HepG2 (cell line): ENCODE measurements around the gene ITCH. TPM values are rescaled to one million over a fixed set of nuclear protein-coding genes. Genes with fewer than 3 reads are reported as not detected.

ENCODE experiments used
- ARNT2 ChIP-seq: sonication (generic); formaldehyde crosslinking; IDR thresholded peaks from 2 replicates; pipeline ENCODE4 v1.8.0; 2022; ENCODE audit warnings: mild to moderate bottlenecking, low read depth, missing genetic modification reagents, moderate library complexity
- BCL6 ChIP-seq: IDR thresholded peaks from 2 replicates; pipeline ENCODE4 v1.6.1; 2016; ENCODE audit warnings: missing genetic modification reagents, missing compliant biosample characterization
- CHCHD3 ChIP-seq: sonication (generic); formaldehyde crosslinking; IDR thresholded peaks from 2 replicates; pipeline ENCODE4 v1.8.0; 2022; ENCODE audit warnings: mild to moderate bottlenecking, missing genetic modification reagents, moderate library complexity
- FOXA1 ChIP-seq, 2 experiments: fragments of 450-650 bp in 1 of 2; sonication (generic) in 1 of 2; formaldehyde crosslinking in 1 of 2; IDR thresholded peaks; 2 replicates each; pipeline versions ENCODE4 v1.4.0 to v1.6.1; 2016 to 2020; ENCODE audit warnings: missing genetic modification reagents in 1 of 2
- GABPA ChIP-seq, 2 experiments: IDR thresholded peaks; 2 replicates each; pipeline ENCODE4 v1.6.1; 2011 to 2016; ENCODE audit warnings: low read depth in 2 of 2, low read length in 1 of 2, missing biosample characterization in 1 of 2, missing genetic modification characterization in 1 of 2
- GPN1 ChIP-seq: sonication (generic); formaldehyde crosslinking; IDR thresholded peaks from 2 replicates; pipeline ENCODE4 v1.5.1; 2020; ENCODE audit warnings: missing genetic modification reagents, borderline replicate concordance
- HMG20A ChIP-seq: IDR thresholded peaks from 2 replicates; pipeline ENCODE4 v1.6.1; 2016; ENCODE audit warnings: borderline replicate concordance
- MXD3 ChIP-seq: IDR thresholded peaks from 2 replicates; pipeline ENCODE4 v1.6.1; 2016; ENCODE audit warnings: mild to moderate bottlenecking, missing biosample characterization, missing genetic modification reagents
- PCBP2 ChIP-seq: fragments of 200-400 bp; formaldehyde crosslinking; optimal IDR thresholded peaks from 2 replicates; pipeline ENCODE3; 2018; ENCODE audit warnings: low read length, low read depth; ENCODE audit not compliant: poor library complexity, severe bottlenecking
- POLR2AphosphoS5 ChIP-seq: IDR thresholded peaks from 2 replicates; pipeline ENCODE4 v1.6.1; 2012; ENCODE audit warnings: low read depth, low read length
- POLR2G ChIP-seq: fragments of 200-400 bp; formaldehyde crosslinking; IDR thresholded peaks from 2 replicates; pipeline ENCODE4 v1.6.1; 2018; ENCODE audit warnings: mild to moderate bottlenecking, low read depth, low read length, moderate library complexity
- PRDM15 ChIP-seq: sonication (generic); formaldehyde crosslinking; IDR thresholded peaks from 2 replicates; pipeline ENCODE4 v1.4.0; 2020; ENCODE audit warnings: missing genetic modification reagents
- PRMT3 ChIP-seq: sonication (generic); formaldehyde crosslinking; IDR thresholded peaks from 2 replicates; pipeline ENCODE4 v1.8.1; 2022; ENCODE audit warnings: low read depth, mild to moderate bottlenecking, moderate library complexity, missing genetic modification reagents, borderline replicate concordance
- SMYD3 ChIP-seq: sonication (generic); formaldehyde crosslinking; IDR thresholded peaks from 2 replicates; pipeline ENCODE4 v1.8.1; 2023; ENCODE audit warnings: mild to moderate bottlenecking, missing genetic modification reagents
- ZNF12 ChIP-seq: sonication (generic); formaldehyde crosslinking; IDR thresholded peaks from 2 replicates; pipeline ENCODE4 v1.5.0; 2020; ENCODE audit warnings: missing genetic modification reagents
- ZNF230 ChIP-seq: sonication (generic); formaldehyde crosslinking; IDR thresholded peaks from 2 replicates; pipeline ENCODE4 v1.4.0; 2020; ENCODE audit warnings: mild to moderate bottlenecking, missing genetic modification reagents
- ZNF264 ChIP-seq: sonication (generic); formaldehyde crosslinking; IDR thresholded peaks from 2 replicates; pipeline ENCODE4 v1.4.0; 2020; ENCODE audit warnings: missing genetic modification reagents
- ZNF44 ChIP-seq: sonication (generic); formaldehyde crosslinking; IDR thresholded peaks from 2 replicates; pipeline ENCODE4 v1.5.1; 2020; ENCODE audit warnings: mild to moderate bottlenecking, missing genetic modification reagents
- ZNF451 ChIP-seq: sonication (generic); formaldehyde crosslinking; IDR thresholded peaks from 2 replicates; pipeline ENCODE4 v1.5.0; 2020; ENCODE audit warnings: mild to moderate bottlenecking, missing genetic modification reagents
- ZNF564 ChIP-seq: sonication (generic); formaldehyde crosslinking; IDR thresholded peaks from 2 replicates; pipeline ENCODE4 v1.8.1; 2023; ENCODE audit warnings: mild to moderate bottlenecking, missing genetic modification reagents
- ZNF710 ChIP-seq: sonication (generic); formaldehyde crosslinking; IDR thresholded peaks from 2 replicates; pipeline ENCODE4 v1.5.0; 2020; ENCODE audit warnings: mild to moderate bottlenecking, missing genetic modification reagents, borderline replicate concordance
- ZSCAN25 ChIP-seq: sonication (generic); formaldehyde crosslinking; IDR thresholded peaks from 2 replicates; pipeline ENCODE4 v1.8.0; 2022; ENCODE audit warnings: mild to moderate bottlenecking, missing genetic modification reagents
- polyA plus RNA-seq, 8 experiments: library from polyadenylated mRNA; depleted of rRNA in 3 of 8; stranded (reverse) in 7 of 8; unstranded in 1 of 8; fragments of >200 nt; fragmentation: Illumina TruSeq in 4 of 8; extraction: Trizol in 4 of 8; gene quantifications; 2 replicates each; pipeline versions ENCODE4 v1.2.1 to v1.2.3, GENCODE V29; 2011 to 2016; ENCODE audit warnings: low read depth in 4 of 8, missing spikeins in 1 of 8, mixed read lengths in 1 of 8; ENCODE audit not compliant: insufficient read depth in 1 of 8
- total RNA-seq, 5 experiments: library from RNA; depleted of rRNA; stranded (reverse); fragments of >200 nt; fragmentation: Illumina TruSeq; extraction: Trizol; gene quantifications; 2 replicates each; pipeline ENCODE4 v1.2.3, GENCODE V29; 2016; ENCODE audit warnings: low read depth in 1 of 5

Gene ITCH
- total and polyA plus RNA-seq, 2 of the 13 experiments (the other 11 are each of a cell fraction or from before 2014, with no cell fraction given), result 20.5 to 112 TPM

GRCh38 chr20:34511891-34512265 is 148.8 kb downstream of the ITCH start (continued):
- peak; percentile 78 for TF ChIP-seq ZNF710 (CRISPR knock-in tag)
- TF ChIP-seq CHCHD3, result no peak
- no peak for TF ChIP-seq MXD3
- TF ChIP-seq ZNF12 (CRISPR knock-in tag), result 0 out of 2 replicates have a peak, but pooled peaks have one; percentile 46
- TF ChIP-seq PRDM15 (CRISPR knock-in tag), result no peak
- no peak for TF ChIP-seq ZNF230 (CRISPR knock-in tag)
- no peak for TF ChIP-seq PRMT3 (CRISPR knock-in tag)
- peak; percentile 26; the same call in 1 of the 2 replicates for TF ChIP-seq HMG20A
- no peak for TF ChIP-seq ZNF264 (CRISPR knock-in tag)
- TF ChIP-seq POLR2G, result peak; percentile 41; the same call in 1 of the 2 replicates
- TF ChIP-seq BCL6 (CRISPR knock-in tag), result 0 out of 2 replicates have a peak, but pooled peaks have one; percentile 12
- TF ChIP-seq ARNT2, result no peak
- no peak for TF ChIP-seq GABPA (IDR thresholded peaks at IDR 0.05; ENCODE audit: low read depth, low read length)
- TF ChIP-seq GABPA (CRISPR knock-in tag; IDR thresholded peaks at IDR 0.05; ENCODE audit: low read depth), result no peak
- 0 out of 2 replicates have a peak, but pooled peaks have one; percentile 27 for TF ChIP-seq ZSCAN25
- peak; percentile 85; the same call in 1 of the 2 replicates for TF ChIP-seq SMYD3 (CRISPR knock-in tag)
- TF ChIP-seq PCBP2, result no peak
- no peak for TF ChIP-seq FOXA1 (IDR thresholded peaks at IDR 0.05)
- no peak for TF ChIP-seq FOXA1 (CRISPR knock-in tag; IDR thresholded peaks at IDR 0.05)
- 0 out of 2 replicates have a peak, but pooled peaks have one; percentile 18 for TF ChIP-seq ZNF564 (CRISPR knock-in tag)
- TF ChIP-seq ZNF451 (CRISPR knock-in tag), result no peak
- TF ChIP-seq ZNF44 (CRISPR knock-in tag), result 0 out of 2 replicates have a peak, but pooled peaks have one; percentile 51
- TF ChIP-seq POLR2AphosphoS5, result 0 out of 2 replicates have a peak, but pooled peaks have one; percentile 31
- no peak for TF ChIP-seq GPN1 (CRISPR knock-in tag)
